K562 treated with DMSO at 1 percent for 24 hours (cell line): ENCODE results near the gene ATG5. TPM values are rescaled to one million over a fixed set of nuclear protein-coding genes. Genes with fewer than 3 reads are reported as not detected.

ENCODE experiments used
- total RNA-seq: library from RNA; unstranded; fragments of 300-600 nt; gene quantifications from 2 replicates; pipeline ENCODE4 v1.2.3, GENCODE V29; 2022; ENCODE audit warnings: low read depth; ENCODE audit not compliant: insufficient read depth

ATG5 gene
- total RNA-seq: 21.2 and 22.1 TPM in 2 replicates

DNA sequence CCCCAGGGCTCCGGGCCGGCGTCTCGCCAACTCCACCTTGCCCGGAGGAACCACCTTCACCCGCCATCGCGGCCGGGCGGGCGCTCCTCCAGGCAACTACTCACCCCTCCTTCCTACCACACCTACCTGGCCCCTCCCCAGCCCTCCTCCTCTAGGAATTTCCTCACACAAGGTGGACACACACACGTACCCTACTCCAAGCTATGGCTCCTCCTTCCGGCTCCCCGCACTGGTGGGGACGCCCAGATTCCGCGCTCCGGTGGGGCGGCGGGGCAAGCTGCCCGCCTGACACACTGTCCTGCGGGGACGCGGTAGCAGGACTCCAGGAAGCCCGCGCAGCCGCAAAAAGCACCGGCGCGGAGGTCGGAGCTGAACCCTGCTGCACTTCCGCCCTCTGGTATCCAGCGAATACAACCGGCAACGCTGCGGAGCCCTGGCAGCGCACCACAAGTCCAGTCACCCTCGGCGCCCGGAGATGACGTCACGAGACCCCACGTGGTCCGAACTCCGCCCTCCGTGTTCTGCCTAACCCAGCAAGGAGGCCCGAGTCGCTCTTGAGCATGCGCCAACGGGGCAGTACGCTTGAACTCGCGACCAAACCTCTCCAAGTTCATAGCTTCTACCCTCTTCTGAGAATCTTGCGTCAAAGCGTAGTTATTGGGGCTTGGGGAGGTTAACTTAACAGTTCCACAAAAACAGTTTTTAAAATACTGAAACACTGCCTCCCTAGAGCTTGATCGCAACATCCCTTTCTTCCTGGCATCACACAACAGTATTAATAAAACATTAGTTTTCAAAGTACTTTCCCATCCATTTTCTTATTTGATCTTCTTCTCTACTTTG lies at the start of gene ATG5:
TSS of gene ATG5 (minus strand) at position 425 of the 843 bp plus-strand sequence. CDS start 9,552 bp downstream, outside the sequence.

GRCh38 chr6:106360410-106360988 lies 34.9 kb upstream of the ATG5 start, which contains the start of gene CRYBG1:
CRYBG1 (plus strand) TSS chr6:106360717; CDS start chr6:106360909, 192 bp downstream.

Other genes with a start within 250 kb of the ATG5 start
- gene PRDM1, start 239.4 kb downstream of the ATG5 start, total RNA-seq: 0.75 and 1.1 TPM in 2 replicates
- 0.32 and 0.68 TPM in 2 replicates for gene CRYBG1, start 35.0 kb upstream of the ATG5 start, total RNA-seq